ENCODE measurements around the gene FAM32A.

DNA sequence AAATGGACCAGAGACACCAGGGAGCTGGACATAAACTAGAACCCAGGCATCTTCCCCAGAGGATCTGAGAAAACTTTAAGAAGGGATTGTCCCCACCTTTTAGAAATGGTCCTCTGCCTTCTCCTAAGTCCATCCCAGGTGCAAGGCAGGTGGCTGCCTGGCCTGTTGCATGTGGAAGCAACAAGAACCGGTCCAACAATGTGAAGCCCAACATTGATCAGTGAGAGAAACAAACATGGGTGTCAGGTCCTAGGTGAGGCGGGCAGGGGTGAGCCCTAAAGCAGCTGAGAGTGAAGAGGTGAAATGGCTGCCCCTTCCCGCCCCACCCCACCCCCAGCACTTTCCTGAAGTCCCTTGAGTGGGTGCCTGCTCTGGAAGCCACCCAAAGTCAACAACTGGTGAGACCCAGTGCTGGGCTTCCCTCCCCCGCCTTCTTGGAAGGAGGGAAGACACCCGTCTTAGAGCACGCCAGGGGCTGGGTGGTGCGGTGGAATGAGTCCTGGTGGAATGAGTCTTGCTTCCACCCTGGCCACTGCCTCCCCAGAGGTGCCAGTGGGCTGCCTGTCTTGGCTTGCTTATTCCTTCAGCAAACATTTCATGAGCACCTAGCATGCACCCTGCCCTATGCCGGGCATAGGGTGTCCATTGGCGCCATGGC, 14.2 kb downstream of the FAM32A start:
- TF ChIP-seq, protein P1, sequence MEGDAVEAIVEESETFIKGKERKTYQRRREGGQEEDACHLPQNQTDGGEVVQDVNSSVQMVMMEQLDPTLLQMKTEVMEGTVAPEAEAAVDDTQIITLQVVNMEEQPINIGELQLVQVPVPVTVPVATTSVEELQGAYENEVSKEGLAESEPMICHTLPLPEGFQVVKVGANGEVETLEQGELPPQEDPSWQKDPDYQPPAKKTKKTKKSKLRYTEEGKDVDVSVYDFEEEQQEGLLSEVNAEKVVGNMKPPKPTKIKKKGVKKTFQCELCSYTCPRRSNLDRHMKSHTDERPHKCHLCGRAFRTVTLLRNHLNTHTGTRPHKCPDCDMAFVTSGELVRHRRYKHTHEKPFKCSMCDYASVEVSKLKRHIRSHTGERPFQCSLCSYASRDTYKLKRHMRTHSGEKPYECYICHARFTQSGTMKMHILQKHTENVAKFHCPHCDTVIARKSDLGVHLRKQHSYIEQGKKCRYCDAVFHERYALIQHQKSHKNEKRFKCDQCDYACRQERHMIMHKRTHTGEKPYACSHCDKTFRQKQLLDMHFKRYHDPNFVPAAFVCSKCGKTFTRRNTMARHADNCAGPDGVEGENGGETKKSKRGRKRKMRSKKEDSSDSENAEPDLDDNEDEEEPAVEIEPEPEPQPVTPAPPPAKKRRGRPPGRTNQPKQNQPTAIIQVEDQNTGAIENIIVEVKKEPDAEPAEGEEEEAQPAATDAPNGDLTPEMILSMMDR (IDR thresholded peaks at IDR 0.05), result no peak
- TF ChIP-seq POLR2A (IDR thresholded peaks at IDR 0.05), result no peak

Measured in ovary (tissue), 3 donors.